ENCODE data around the gene SF3B6. TPM values are rescaled to one million over a fixed set of nuclear protein-coding genes. Genes with fewer than 3 reads are reported as not detected.

The SF3B6 gene
- total and polyA plus RNA-seq, 2 experiments from 2014 or later = 140 to 565 TPM

GRCh38 chr2:24111407-24111901, 35.3 kb upstream of the SF3B6 start:
- H3K36me3 Mint-ChIP-seq (ENCODE audit: low read depth) = peaks cover 16% of the 10 kb centered on the region; the same call in 2 of the 3 replicates
- Histone ChIP-seq H3K27ac (ENCODE audit: low read depth) (no peak overlapping the region), H4K20me1 (replicated peaks; ENCODE audit: insufficient read depth) (no peaks in the 10 kb centered on the region), H3K4me1 (ENCODE audit: insufficient read depth) (no peaks in the 10 kb centered on the region), H3K9me2 (ENCODE audit: insufficient read depth) (no peaks in the 10 kb centered on the region), H3K4me2 (no peak overlapping the region), H3K36me3 (ENCODE audit: insufficient read depth) (peaks cover 3% of the 10 kb centered on the region; the same call in 1 of the 2 replicates), H3K4me3 (no peak overlapping the region), H3K79me2 (replicated peaks; ENCODE audit: insufficient read depth) (no peaks in the 10 kb centered on the region), H3F3A (replicated peaks; ENCODE audit: low read depth) (no peaks in the 10 kb centered on the region), H3K27me3 (ENCODE audit: insufficient read depth) (no peaks in the 10 kb centered on the region), H2AFZ (no peak overlapping the region)
- no peaks in the 10 kb centered on the region for H3K4me1 Mint-ChIP-seq
- H3K4me3 Mint-ChIP-seq = no peak overlapping the region
- H3K27ac Mint-ChIP-seq = no peak overlapping the region
- DNase-seq (ENCODE audit: low spot score) (no peak), ATAC-seq (no peak)
- H3K27me3 Mint-ChIP-seq (ENCODE audit: insufficient read depth, low read depth, poor library complexity) = peaks cover 2% of the 10 kb centered on the region
- no peak for TF ChIP-seq NANOG (IDR thresholded peaks at IDR 0.05; ENCODE audit: borderline replicate concordance)
- no peak for TF ChIP-seq REST (IDR thresholded peaks at IDR 0.05; ENCODE audit: unreplicated experiment)
- TF ChIP-seq ETS1 (IDR thresholded peaks at IDR 0.05) = no peak
- TF ChIP-seq CTCF (conservative IDR thresholded peaks at IDR 0.05; ENCODE audit: low read depth in 2 of 2) = no peak
- TF ChIP-seq CREB1 (CRISPR knock-in tag; IDR thresholded peaks at IDR 0.05; ENCODE audit: low read depth) = no peak
- TF ChIP-seq ZNF114 (CRISPR knock-in tag; IDR thresholded peaks at IDR 0.05) = no peak
- no peak for TF ChIP-seq STAT1 (IDR thresholded peaks at IDR 0.05; ENCODE audit: unreplicated experiment)
- no peak for TF ChIP-seq ZNF462 (CRISPR knock-in tag; IDR thresholded peaks at IDR 0.05)
- no peak for TF ChIP-seq ZNF331 (CRISPR knock-in tag; IDR thresholded peaks at IDR 0.05; ENCODE audit: low read depth)
- no peak for TF ChIP-seq POLR2AphosphoS5 (IDR thresholded peaks at IDR 0.05; ENCODE audit: low read depth)
- TF ChIP-seq EZH2phosphoT487 (IDR thresholded peaks at IDR 0.05; ENCODE audit: unreplicated experiment) = no peak
- no peak for TF ChIP-seq EZH2 (IDR thresholded peaks at IDR 0.05; ENCODE audit: low read depth, unreplicated experiment)
- no peak for TF ChIP-seq JUNB (IDR thresholded peaks at IDR 0.05; ENCODE audit: unreplicated experiment)
- H3K9me3 Mint-ChIP-seq = peaks cover 22% of the 10 kb centered on the region
